Measurements from ENCODE around the gene RPP38.

Gene RPP38

GRCh38 chr10:15152556-15152955, 55.4 kb downstream of the RPP38 start:
- DNase-seq (ENCODE audit: low read depth), result no peak

Data from activated T-cell treated with anti-CD3 and anti-CD28 coated beads for 1 hour (primary cell).